ENCODE results near the gene EFCAB8.

Gene EFCAB8

DNA sequence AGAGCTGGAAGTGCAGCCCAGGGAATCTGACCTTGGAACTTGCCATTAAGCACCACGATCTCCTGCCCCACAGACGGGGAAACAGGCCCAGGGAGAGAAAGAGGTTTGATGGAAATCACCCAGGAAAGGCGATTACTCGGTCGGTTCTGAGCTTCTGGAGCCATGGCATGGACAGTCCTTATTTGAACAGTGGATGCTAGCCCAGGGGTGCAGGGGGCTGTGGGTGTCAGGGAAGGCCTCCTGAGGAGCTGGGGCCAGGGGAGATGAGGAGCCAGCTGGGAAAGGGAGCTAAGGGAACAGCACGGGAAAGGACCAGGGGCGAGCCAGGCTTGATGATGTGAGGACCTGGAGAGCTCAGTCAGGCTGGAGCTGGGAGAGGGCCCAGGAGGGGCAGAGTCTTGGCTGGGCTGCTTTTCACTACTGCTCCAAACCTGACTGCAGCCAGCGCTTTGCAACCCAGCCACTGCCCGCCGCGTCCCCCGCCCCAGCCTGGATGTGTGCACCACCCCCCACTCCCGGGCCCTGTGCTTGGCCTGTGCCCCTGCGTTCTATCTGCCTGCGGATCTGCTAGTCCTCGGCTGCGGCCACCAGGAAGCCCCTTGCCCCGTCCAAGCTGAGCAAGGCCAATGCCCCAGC, 127.7 kb downstream of the EFCAB8 start:
- DNase-seq (ENCODE audit: low read depth in 2 of 2), result no peak

GRCh38 chr20:32987044-32987825, 128.5 kb downstream of the EFCAB8 start:
- DNase-seq (ENCODE audit: low read depth in 2 of 2), result no peak

GRCh38 chr20:32988008-32988407, 129.3 kb downstream of the EFCAB8 start:
- no peak for DNase-seq (ENCODE audit: low read depth in 2 of 2)

- no peak for DNase-seq (ENCODE audit: low read depth in 2 of 2)
Observed at GRCh38 chr20:32989507-32990283, 131.0 kb downstream of the EFCAB8 start.

DNA sequence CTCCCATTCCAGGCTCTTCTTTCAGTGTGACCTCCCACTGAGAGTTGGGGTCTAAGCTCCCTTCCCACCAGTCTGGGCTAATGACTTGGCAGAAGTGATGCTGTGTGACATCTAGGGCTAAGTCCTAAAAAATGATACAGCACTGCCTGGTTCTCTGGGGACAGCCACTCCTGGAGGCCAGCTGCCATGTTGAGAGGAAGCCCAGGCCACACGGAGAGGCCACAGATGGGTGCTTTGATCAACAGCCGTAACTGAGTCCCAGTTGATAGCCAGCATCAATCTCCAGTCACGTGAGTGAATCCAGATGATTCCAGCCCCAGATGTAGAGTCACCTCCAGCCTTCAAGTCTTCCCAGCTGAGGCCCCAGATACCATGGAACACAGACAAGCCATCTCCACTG, 131.7 kb downstream of the EFCAB8 start:
- DNase-seq (ENCODE audit: low read depth in 2 of 2), result no peak

DNA sequence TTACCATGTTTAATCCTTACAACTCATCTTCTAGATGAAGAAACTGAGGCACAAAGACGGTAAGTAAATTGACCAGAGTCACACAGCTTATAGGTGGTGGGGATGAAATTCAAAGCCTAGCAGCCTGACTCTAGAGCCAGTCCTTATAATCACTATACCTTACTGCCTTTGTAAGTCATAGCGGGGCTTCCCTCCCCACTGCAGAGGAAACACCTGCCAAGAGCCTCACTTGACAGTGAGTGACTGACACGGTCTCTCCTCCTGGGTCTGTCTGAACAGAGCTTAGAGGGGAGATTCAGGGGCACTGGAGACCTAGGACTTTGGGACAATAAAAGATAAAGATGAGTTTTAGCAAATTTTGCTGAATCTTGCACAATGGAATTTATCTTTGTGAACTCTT, 132.7 kb downstream of the EFCAB8 start:
- DNase-seq (ENCODE audit: low read depth in 2 of 2), result no peak

GRCh38 chr20:32991792-32992641, 133.3 kb downstream of the EFCAB8 start:
- DNase-seq (ENCODE audit: low read depth in 2 of 2), result no peak

- no peak for DNase-seq (ENCODE audit: low read depth in 2 of 2)
Observed at GRCh38 chr20:32993496-32994050, 134.8 kb downstream of the EFCAB8 start.

DNA sequence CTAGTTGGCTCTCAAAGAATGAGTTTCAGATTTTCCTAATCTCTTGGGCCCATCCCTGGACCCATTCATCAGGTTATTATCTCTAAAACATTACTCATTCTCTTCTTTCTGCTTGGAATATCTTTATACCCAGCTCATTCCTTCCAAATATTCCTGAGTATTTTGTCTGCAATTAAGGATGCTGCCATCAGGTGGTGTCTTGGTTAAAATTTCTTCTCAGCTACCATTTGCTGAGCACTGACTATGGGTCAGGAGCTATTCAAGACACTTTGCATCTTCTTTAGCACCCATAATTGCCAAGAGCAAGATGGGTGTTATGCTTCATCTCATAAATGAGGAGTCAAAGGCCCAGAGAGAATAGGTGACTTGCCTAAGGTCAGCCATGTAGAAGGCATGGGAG, 137.1 kb downstream of the EFCAB8 start:
- no peak for DNase-seq (ENCODE audit: low read depth in 2 of 2)

DNA sequence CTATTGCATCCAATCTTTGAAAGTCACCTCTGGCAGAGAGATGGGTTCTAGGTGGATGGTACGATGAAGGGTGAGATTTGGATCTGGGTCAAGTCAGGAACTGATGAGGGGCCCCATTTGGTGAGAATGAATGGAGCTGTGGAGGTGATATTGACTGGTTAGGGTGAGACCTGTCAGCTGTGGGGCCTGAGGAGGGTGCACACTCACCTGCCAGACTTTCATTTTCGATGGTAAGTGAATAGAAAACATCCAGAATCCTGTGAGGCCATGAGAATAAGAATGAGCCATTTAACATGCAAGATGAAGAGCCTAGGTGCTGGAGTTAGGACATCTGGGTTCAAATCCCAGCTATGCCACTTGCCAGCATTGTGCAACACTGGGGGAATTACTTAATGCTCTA, 138.7 kb downstream of the EFCAB8 start:
- DNase-seq (ENCODE audit: low read depth in 2 of 2), result no peak

GRCh38 chr20:32999603-33000250, 141.0 kb downstream of the EFCAB8 start:
- DNase-seq (ENCODE audit: low read depth in 2 of 2), result no peak

DNA sequence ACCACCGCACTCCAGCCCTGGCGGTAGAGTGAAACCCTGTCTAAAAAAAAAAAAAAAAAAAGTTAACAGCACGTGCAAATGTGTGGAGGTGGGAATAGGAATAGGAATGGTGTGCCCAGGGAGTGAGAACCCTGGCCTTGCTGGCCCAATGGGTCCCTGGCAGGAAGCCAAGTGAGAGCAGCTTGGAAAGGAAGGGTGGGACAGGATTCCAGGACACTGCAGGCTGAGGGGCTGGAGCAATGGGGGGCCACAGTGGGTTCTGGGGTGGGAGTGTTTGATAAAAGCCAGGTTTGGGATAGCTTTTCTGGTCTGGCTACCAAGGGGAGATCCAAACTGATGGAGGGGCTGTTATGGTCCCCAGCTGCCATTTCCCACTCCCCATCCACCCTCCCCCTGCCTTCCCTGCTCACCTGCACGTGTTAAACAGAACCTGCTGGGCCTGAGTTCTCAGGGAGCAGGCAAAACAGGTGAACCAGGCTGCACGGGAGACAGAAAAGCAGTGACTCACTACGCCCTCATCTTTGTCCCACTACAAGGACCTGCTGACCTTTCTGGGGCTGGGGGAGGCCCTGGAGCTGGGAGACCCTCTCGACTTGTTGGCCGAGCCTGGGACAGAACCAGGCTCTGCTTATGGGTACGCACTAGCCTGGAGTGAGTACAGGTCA, 142.2 kb downstream of the EFCAB8 start:
- DNase-seq (ENCODE audit: low read depth in 2 of 2), result no peak

DNA sequence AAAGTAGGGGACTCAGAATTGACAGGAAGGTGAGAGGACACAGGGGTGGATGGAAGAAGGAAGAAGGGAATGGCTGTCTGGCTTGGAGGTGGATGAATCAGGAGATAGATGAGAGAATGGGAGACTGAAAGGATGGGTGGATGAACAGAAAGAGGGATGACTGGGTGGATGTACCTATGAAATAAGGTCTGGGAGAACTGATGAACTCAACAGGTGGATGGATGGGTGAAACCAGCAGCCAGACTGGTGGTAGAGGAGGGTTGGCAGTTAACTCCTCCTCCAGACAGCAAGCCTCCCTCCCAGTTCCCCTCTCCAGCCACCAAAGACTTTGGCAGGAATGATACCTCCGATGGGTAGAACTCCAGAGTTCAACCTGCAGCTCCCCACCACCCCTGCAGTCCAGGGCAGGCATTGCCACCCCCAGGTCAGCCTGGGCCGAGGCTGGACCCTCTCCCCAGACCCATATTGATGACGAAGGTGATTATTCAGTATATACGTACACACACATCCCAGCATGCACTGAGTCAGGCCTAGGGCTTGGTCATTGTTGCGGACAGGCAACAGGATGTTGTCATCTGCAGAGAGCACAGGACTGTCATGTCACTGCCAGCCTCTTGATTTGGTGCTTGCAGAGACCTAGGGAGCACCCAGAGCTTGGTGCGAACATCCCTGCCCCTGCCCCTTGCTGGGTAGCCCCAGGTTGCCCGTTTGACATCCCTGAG, 143.5 kb downstream of the EFCAB8 start:
- DNase-seq (ENCODE audit: low read depth in 2 of 2), result no peak

GRCh38 chr20:33004141-33004751, 145.5 kb downstream of the EFCAB8 start, which contains the start of gene SUN5:
Gene SUN5 (minus strand): TSS chr20:33004433. CDS start chr20:33004340, 93 bp downstream.
- DNase-seq (ENCODE audit: low read depth in 2 of 2), result no peak

GRCh38 chr20:33005132-33005566, 146.4 kb downstream of the EFCAB8 start:
- peak in 1 of 2 donors; percentile 36 for DNase-seq (ENCODE audit: low read depth in 2 of 2)

DNA sequence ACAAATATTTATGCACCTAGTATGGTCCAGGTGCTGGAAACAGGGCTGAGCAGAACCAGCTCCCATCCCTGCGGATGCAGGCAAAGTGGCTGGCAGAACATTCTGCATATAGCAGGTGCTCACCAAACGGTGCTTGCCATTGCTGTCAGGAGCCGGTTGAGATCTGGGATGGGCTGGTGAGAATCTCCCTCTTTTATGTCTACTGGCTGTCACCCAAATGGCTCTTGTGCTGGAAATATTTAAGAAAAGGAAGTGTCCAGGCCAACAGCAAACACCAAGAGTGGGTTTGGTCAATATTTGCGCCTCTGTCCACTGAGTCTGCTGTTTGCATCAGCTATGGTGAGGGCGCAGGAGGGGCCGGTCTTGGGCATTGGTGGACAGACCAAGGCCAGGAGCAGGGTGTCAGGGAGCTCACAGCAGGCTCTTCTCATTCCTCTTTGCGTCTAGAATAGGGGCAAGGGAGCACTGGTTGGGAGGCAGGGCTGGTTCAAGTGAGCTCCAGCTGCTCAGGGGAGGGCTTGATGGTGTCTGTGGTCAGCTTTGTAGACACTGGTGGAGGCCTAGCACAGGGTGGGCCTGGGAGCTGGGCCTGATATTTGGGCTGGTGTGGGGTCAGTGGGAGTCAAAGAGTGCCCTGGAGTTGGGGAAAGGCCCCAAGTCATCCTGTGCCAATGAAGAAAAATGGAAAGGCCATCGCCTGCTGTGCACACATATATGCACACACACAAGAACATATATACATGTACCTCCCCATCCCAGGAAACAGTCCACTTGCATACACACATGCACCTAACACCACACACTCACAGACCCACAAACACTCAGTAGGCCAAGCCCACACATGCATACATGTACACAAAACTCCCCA, 147.4 kb downstream of the EFCAB8 start:
- DNase-seq (ENCODE audit: low read depth in 2 of 2), result no peak

- DNase-seq (ENCODE audit: low read depth in 2 of 2), result no peak
Observed at GRCh38 chr20:33006776-33007375, 148.2 kb downstream of the EFCAB8 start.

Data from stimulated activated CD4-positive, alpha-beta T cell treated with anti-CD3 and anti-CD28 coated beads, Interleukin-15, amount 100 ng/mL, for 48 hours (primary cell).